Measurements from ENCODE around the gene DENND2C.
"Not testable (repeated sequence)": the region's sequence is repeated elsewhere in the genome, so short reads cannot be mapped to it uniquely, and the experiment has no call there.

Gene DENND2C

GRCh38 chr1:114589122-114589521 lies 80.7 kb downstream of the DENND2C start:
- DNase-seq, result no peak

- no peak for DNase-seq
Observed at GRCh38 chr1:114588196-114588689, 81.6 kb downstream of the DENND2C start.

- no peak for DNase-seq
Observed at GRCh38 chr1:114587203-114587991, 82.5 kb downstream of the DENND2C start.

- no peak for DNase-seq
Observed at GRCh38 chr1:114586513-114587047, 83.3 kb downstream of the DENND2C start.

- DNase-seq, result no peak
Observed at GRCh38 chr1:114585231-114585630, 84.6 kb downstream of the DENND2C start.

GRCh38 chr1:114581335-114582287 lies 88.2 kb downstream of the DENND2C start, which contains the start of gene BCAS2:
Gene BCAS2, minus strand, starts transcription at chr1:114581615. Its CDS starts 24 bp downstream, at chr1:114581591.
- peak; percentile 92 for DNase-seq

- no peak for DNase-seq
Observed at GRCh38 chr1:114574365-114574764, 95.5 kb downstream of the DENND2C start.

GRCh38 chr1:114564141-114564540 lies 105.7 kb downstream of the DENND2C start:
- DNase-seq, result no peak

- not testable (repeated sequence) for DNase-seq
Observed at GRCh38 chr1:114562978-114563510, 106.8 kb downstream of the DENND2C start.

GRCh38 chr1:114561333-114561732 lies 108.5 kb downstream of the DENND2C start:
- no peak for DNase-seq

GRCh38 chr1:114559356-114559755 lies 110.5 kb downstream of the DENND2C start:
- DNase-seq, result no peak

GRCh38 chr1:114558544-114558943 lies 111.3 kb downstream of the DENND2C start:
- no peak for DNase-seq

GRCh38 chr1:114554577-114554976 lies 115.3 kb downstream of the DENND2C start:
- DNase-seq, result no peak

- no peak for DNase-seq
Observed at GRCh38 chr1:114552106-114552639, 117.7 kb downstream of the DENND2C start.

- no peak for DNase-seq
Observed at GRCh38 chr1:114551400-114551799, 118.4 kb downstream of the DENND2C start.

- DNase-seq, result no peak
Observed at GRCh38 chr1:114550336-114550735, 119.5 kb downstream of the DENND2C start.

GRCh38 chr1:114549137-114549536 lies 120.7 kb downstream of the DENND2C start:
- no peak for DNase-seq

- DNase-seq, result no peak
Observed at GRCh38 chr1:114547076-114547475, 122.8 kb downstream of the DENND2C start.

- DNase-seq, result no peak
Observed at GRCh38 chr1:114545796-114546195, 124.1 kb downstream of the DENND2C start.

GRCh38 chr1:114545315-114545714 lies 124.5 kb downstream of the DENND2C start:
- no peak for DNase-seq

GRCh38 chr1:114540821-114541220 lies 129.0 kb downstream of the DENND2C start:
- no peak for DNase-seq

- no peak for DNase-seq
Observed at GRCh38 chr1:114540272-114540671, 129.6 kb downstream of the DENND2C start.

GRCh38 chr1:114536043-114536442 lies 133.8 kb downstream of the DENND2C start:
- no peak for DNase-seq

All from NCI-H187 treated with DMSO at 0.1 percent for 48 hours (cell line).